Activated CD8-positive, alpha-beta memory T cell treated with anti-CD3 and anti-CD28 coated beads for 36 hours (primary cell): ENCODE results near the gene ATAT1. TPM values are rescaled to one million over a fixed set of nuclear protein-coding genes. Genes with fewer than 3 reads are reported as not detected.

Experiments used
- CTCF ChIA-PET: fragments of 350-600 bp; sonication (Branson Sonifier 250); formaldehyde crosslinking; loops from one replicate; lab custom pipeline; 2021; ENCODE audit warnings: antibody characterized with exemption; lab: Charles Lee
- POLR2A ChIA-PET: fragments of 350-600 bp; sonication (Branson Sonifier 250); formaldehyde crosslinking; loops from one replicate; lab custom pipeline; 2021; ENCODE audit warnings: antibody characterized with exemption; lab: Charles Lee
- total RNA-seq, 2 experiments: library from RNA; stranded (reverse); gene quantifications; one replicate each; pipeline ENCODE4 v1.2.3, GENCODE V29; 2021

Gene ATAT1
- 1 to 10 TPM; 9.7 to 9.8 TPM for total RNA-seq

DNA sequence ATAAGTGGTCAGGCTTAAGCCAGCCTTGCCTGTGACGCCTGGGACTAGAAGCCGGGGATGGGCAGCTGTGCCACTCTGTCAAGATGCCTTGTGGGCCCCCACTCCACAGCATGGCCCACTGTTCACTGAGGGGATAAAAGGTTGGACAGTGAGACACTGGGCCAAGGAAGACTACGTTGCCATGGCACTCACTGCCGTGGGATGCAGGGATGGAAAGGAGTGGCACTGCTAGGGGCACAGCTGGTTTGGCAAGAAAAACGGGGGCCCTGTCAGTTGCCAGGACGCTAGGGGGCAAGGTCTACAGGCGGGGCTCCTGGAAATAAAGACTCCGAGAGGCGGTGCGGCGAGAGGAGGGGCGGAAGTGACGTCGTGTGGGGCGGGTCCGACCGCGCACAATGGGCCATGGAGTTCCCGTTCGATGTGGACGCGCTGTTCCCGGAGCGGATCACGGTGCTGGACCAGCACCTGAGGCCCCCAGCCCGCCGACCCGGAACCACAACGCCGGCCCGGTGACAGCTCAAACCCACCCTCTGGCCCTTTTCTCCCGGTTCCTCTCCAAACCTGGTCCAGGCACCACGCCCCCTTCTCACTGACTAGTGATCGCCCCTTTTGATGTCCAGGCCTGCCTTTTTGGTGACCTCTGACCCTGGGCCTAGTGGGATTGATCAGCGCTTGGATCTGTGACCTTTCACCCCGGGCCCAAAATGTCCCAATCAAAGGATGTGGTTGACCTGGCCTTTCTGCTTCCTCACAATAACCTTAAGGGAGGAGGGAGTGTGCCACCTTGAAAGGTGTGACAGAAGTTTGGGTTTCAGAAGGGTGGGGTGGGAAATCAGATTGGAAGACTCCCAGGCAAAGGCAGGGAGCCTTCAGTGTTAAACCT is at the start of gene ATAT1:
ATAT1 (plus strand) TSS at position 391 of the 883 bp plus-strand sequence.
- ChIA-PET POLR2A (interaction anchor here (0.7 to 1.0 kb wide), 2 partner anchors 20 to 96 kb away, joined by 4 to 12 read pairs; no protein-coding TSS in a partner anchor), CTCF (interaction anchor here (1.0 to 1.3 kb wide), 5 partner anchors 9 to 104 kb away, joined by 4 to 5 read pairs (median 4); partner anchors contain the start of genes DHX16 and MRPS18B)

- POLR2A ChIA-PET: interaction anchor here (0.6 kb wide), 1 partner anchor 37 kb away, joined by 9 read pairs; no protein-coding TSS in a partner anchor
- CTCF ChIA-PET: interaction anchor here (1.9 kb wide), 1 partner anchor 33 kb away, joined by 5 read pairs; no protein-coding TSS in a partner anchor
Observed at GRCh38 chr6:30578051-30578450, 48.6 kb upstream of the ATAT1 start.

- POLR2A ChIA-PET: interaction anchor here (2.3 kb wide), 1 partner anchor 14 kb away, joined by 23 read pairs; no protein-coding TSS in a partner anchor
- CTCF ChIA-PET: interaction anchor here (0.6 to 1.6 kb wide), 2 partner anchors 13 to 51 kb away, joined by 3 to 6 read pairs; no protein-coding TSS in a partner anchor
Observed at GRCh38 chr6:30583921-30584320, 42.8 kb upstream of the ATAT1 start.

DNA sequence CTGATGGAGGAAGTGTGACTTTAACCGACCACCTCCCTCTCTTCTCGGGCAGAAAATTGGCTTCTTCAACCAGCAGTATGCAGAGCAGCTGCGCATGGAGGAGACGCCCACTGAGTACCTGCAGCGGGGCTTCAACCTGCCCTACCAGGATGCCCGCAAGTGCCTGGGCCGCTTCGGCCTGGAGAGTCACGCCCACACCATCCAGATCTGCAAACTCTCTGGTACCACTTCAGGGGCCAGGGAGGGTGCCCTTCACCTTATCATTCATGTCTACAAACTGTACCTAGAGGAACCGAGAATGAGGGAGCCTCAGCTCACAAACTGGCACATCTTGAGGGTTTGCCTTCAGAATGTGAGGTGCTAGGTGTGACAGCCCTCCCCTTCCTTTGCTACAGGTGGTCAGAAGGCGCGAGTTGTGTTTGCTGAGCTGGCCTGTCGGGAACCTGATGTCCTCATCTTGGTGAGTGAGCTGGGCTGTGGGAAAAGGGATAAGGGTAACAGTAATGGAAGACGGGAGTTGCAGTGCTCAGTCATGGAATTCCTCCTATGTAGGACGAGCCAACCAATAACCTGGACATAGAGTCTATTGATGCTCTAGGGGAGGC is 36.8 kb upstream of the ATAT1 start:
- ChIA-PET POLR2A (interaction anchor here (1.2 kb wide), 1 partner anchor 21 kb away, joined by 6 read pairs; no protein-coding TSS in a partner anchor), CTCF (interaction anchor here (1.2 kb wide), 1 partner anchor 108 kb away, joined by 3 read pairs; no protein-coding TSS in a partner anchor)

DNA sequence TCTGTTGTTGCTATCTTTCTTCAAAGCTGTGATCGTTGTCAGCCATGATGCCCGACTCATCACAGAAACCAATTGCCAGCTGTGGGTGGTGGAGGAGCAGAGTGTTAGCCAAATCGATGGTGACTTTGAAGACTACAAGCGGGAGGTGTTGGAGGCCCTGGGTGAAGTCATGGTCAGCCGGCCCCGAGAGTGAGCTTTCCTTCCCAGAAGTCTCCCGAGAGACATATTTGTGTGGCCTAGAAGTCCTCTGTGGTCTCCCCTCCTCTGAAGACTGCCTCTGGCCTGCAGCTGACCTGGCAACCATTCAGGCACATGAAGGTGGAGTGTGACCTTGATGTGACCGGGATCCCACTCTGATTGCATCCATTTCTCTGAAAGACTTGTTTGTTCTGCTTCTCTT is 36.2 kb upstream of the ATAT1 start:
- CTCF ChIA-PET: interaction anchor here (0.7 to 1.2 kb wide), 3 partner anchors 23 to 109 kb away, joined by 3 to 4 read pairs (median 3); no protein-coding TSS in a partner anchor

GRCh38 chr6:30591008-30591407 is 35.7 kb upstream of the ATAT1 start:
- POLR2A ChIA-PET: no interaction called here
- CTCF ChIA-PET: interaction anchor here (0.7 to 1.2 kb wide), 3 partner anchors 23 to 109 kb away, joined by 3 to 4 read pairs (median 3); no protein-coding TSS in a partner anchor

More for the DNA sequence above, 36.2 kb upstream of the ATAT1 start:
- POLR2A ChIA-PET: interaction anchor here (1.2 kb wide), 1 partner anchor 20 kb away, joined by 6 read pairs; no protein-coding TSS in a partner anchor

GRCh38 chr6:30592287-30592686 is 34.4 kb upstream of the ATAT1 start:
- CTCF ChIA-PET: interaction anchor here (1.0 kb wide), 1 partner anchor 51 kb away, joined by 3 read pairs; no protein-coding TSS in a partner anchor
- POLR2A ChIA-PET: no interaction called here

DNA sequence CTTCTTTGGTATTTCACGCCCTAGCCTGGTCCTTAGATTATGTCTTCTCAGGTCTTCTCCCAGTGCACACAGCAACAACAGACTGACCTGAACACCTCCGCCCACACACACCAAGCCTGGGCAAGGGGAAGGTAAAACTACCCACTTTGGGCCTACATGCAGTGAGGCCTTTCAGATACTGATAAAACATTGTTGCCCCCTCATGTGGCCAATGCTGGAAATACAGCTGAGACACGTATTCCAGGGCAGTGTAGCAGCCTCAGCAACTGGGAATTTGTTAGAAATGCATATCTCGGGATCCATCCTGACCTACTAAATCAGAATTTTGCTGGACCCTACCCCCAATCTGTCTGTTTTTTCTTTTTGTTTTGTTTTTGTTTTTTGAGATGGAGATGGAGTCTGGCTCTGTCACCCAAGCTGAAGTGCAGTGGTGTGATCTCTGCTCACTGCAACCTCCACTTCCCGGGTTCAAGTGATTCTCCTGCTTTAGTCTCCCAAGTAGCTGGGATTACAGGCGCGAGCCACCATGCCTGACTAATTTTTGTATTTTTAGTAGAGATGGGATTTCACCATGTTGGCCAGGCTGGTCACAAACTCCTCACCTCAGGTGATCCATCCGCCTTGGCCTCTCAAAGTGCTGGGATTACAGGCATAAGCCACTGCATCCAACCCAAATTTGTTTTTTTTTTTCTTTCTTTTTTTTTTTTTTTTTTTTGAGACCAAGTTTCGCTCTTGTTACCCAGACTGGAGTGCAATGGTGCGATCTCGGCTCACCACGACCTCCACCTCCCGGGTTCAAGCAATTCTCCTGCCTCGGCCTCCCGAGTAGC is 29.1 kb upstream of the ATAT1 start:
- CTCF ChIA-PET: interaction anchor here (0.7 to 4.5 kb wide), 21 partner anchors 10 to 382 kb away, joined by 3 to 23 read pairs (median 6); partner anchors contain the start of genes ABCF1, DHX16 and FLOT1
- POLR2A ChIA-PET: interaction anchor here (0.7 to 1.8 kb wide), 4 partner anchors 14 to 1588 kb away, joined by 4 to 23 read pairs (median 7); no protein-coding TSS in a partner anchor

GRCh38 chr6:30598912-30599624 is 27.6 kb upstream of the ATAT1 start:
- POLR2A ChIA-PET: interaction anchor here (0.8 to 1.8 kb wide), 3 partner anchors 9 to 258 kb away, joined by 4 to 9 read pairs (median 6); no protein-coding TSS in a partner anchor
- CTCF ChIA-PET: interaction anchor here (0.9 to 4.5 kb wide), 11 partner anchors 8 to 144 kb away, joined by 3 to 23 read pairs (median 6); partner anchors contain the start of genes ABCF1 and DHX16

DNA sequence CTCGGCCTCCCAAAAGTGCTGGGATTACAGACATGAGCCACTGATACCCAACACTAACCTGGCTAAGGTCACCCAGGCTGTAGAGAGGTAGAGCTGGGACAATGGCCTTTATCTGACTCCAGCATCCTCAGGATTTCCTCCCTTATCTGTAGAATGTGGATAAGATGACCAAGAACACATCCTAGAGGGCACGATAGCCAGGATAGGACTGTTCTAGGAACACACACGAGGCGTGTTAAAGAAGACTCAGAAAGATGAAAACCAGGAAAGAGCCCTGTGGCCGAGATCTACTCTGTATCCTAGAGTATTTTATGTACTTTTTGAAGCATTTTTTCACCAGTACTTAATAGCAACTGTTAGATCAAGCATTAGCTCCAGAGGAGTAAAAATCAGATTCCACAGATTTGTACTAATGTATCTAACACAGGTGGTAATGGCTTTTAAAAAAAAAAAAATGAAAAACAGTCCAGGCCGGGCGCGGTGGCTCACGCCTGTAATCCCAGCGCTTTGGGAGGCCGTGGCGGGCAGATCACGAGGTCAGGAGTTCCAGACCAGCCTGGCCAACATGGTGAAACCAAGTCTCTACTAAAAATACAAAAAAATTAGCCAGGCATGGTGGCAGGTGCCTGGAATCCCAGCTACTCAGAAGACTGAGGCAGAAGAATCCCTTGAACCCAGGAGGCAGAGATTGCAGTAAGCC is 26.9 kb upstream of the ATAT1 start:
- CTCF ChIA-PET: interaction anchor here (1.1 to 4.5 kb wide), 4 partner anchors 11 to 132 kb away, joined by 3 to 23 read pairs (median 4); no protein-coding TSS in a partner anchor
- POLR2A ChIA-PET: interaction anchor here (0.7 to 1.8 kb wide), 4 partner anchors 8 to 14 kb away, joined by 3 to 9 read pairs (median 4); no protein-coding TSS in a partner anchor

- ChIA-PET CTCF (interaction anchor here (1.1 to 1.5 kb wide), 2 partner anchors 133 to 147 kb away, joined by 3 read pairs; no protein-coding TSS in a partner anchor), POLR2A (interaction anchor here (0.7 to 1.8 kb wide), 4 partner anchors 10 to 110 kb away, joined by 3 to 4 read pairs (median 3); no protein-coding TSS in a partner anchor)
Observed at GRCh38 chr6:30600451-30600961, 26.2 kb upstream of the ATAT1 start.

- CTCF ChIA-PET: interaction anchor here (1.5 kb wide), 1 partner anchor 148 kb away, joined by 3 read pairs; no protein-coding TSS in a partner anchor
Observed at GRCh38 chr6:30601436-30601814, 25.2 kb upstream of the ATAT1 start.

DNA sequence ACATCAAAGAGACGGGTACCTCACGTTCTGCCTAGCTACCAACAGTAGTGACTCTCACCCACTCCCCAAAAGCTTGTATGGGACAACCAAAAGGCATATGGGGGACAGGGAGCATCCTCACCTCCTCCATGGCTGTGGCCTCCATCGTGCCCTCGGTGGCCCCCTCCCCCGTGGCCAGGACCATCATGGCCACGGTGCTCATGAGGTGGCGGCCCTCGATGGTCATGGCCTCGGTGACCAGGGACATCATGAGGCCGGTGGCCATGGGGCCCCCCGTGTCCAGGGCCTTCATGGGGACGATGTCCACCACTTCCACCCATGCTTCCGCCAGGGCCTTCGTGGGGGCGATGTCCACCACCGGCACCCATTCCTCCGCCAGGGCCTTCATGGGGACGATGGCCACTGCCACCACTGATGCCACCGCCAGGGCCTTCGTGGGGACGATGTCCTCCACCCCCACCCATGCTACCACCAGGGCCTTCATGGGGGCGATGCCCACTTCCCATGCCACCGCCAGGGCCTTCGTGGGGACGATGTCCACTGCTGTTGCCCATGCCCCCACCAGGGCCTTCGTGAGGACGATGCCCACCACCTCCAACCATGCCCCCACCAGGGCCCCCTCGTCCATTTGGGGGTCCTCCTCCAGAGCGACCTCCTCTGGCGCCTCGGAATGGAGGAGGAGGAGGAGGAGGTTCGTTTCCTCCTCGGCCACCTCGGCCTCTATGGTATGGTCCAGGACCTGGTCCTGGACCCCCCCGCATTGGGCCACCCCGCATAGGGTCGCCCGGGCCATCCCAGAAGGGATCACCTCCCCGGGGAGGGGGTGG is 24.6 kb upstream of the ATAT1 start:
- POLR2A ChIA-PET: no interaction called here

More at GRCh38 chr6:30601436-30601814, 25.2 kb upstream of the ATAT1 start:
- POLR2A ChIA-PET: interaction anchor here (1.0 kb wide), 1 partner anchor 111 kb away, joined by 3 read pairs; no protein-coding TSS in a partner anchor

GRCh38 chr6:30603961-30604360 is 22.7 kb upstream of the ATAT1 start:
- ChIA-PET CTCF (interaction anchor here (2.2 kb wide), 1 partner anchor 151 kb away, joined by 5 read pairs; no protein-coding TSS in a partner anchor), POLR2A (interaction anchor here (1.0 kb wide), 1 partner anchor 17 kb away, joined by 5 read pairs; no protein-coding TSS in a partner anchor)

More for the DNA sequence above, 24.6 kb upstream of the ATAT1 start:
- CTCF ChIA-PET: interaction anchor here (1.5 kb wide), 1 partner anchor 148 kb away, joined by 3 read pairs; no protein-coding TSS in a partner anchor
